Thyroid gland (tissue), 4 donors: ENCODE data around the gene SMCO2.

Source experiments
- POLR2A ChIP-seq, 2 donors: fragments of 450-650 bp; IDR thresholded peaks; one replicate each; pipeline ENCODE4 v1.6.1; 2017; ENCODE audit warnings: antibody characterized with exemption in 2 of 2, mild to moderate bottlenecking in 2 of 2, moderate library complexity in 1 of 2
- TF ChIP-seq, protein P1 (sequence below), 6 experiments: fragments of 200-600 bp in 3 of 6; fragments of 450-650 bp in 3 of 6; sonication (generic) in 3 of 6; IDR thresholded peaks; one replicate each; pipeline ENCODE4 v1.5.1; 2016 to 2019; ENCODE audit warnings: antibody characterized with exemption in 6 of 6, mild to moderate bottlenecking in 2 of 6, inconsistent platforms in 1 of 6, moderate library complexity in 1 of 6

DNA sequence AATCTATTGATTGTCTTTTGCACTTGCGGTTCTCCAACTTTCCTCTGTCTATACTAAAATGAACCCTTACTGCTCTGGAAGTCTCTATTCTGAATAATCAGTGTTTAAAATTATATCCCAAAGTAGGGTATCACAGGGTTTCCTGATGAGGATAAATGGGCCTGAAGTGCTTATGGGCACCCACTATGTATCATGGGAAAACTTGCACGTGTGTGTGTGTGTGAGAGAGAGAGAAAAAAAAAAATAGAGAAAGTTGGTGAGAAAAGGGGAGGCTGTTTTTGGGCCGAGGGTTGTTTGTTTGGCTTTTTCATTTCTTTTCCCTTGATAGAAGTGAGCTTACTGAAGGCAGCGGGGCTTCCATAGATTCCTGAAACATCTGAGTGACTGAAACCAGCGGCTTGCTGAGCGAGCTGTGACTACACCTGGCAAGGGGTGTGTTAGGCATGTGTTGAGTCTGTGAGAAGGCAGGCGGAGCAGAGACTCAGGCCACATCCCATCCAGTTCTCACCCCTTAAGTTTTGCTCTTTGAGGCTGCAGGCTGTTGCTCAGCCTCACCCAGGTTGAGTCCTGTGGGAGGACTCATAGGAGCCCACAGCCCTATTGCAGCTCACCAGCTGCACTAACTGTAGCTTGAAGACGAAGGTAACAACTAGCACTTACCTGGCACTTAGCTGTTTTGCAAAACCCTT, 94.6 kb downstream of the SMCO2 start:
- TF ChIP-seq, protein P1, sequence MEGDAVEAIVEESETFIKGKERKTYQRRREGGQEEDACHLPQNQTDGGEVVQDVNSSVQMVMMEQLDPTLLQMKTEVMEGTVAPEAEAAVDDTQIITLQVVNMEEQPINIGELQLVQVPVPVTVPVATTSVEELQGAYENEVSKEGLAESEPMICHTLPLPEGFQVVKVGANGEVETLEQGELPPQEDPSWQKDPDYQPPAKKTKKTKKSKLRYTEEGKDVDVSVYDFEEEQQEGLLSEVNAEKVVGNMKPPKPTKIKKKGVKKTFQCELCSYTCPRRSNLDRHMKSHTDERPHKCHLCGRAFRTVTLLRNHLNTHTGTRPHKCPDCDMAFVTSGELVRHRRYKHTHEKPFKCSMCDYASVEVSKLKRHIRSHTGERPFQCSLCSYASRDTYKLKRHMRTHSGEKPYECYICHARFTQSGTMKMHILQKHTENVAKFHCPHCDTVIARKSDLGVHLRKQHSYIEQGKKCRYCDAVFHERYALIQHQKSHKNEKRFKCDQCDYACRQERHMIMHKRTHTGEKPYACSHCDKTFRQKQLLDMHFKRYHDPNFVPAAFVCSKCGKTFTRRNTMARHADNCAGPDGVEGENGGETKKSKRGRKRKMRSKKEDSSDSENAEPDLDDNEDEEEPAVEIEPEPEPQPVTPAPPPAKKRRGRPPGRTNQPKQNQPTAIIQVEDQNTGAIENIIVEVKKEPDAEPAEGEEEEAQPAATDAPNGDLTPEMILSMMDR (IDR thresholded peaks at IDR 0.05), result no peak
- no peak for TF ChIP-seq POLR2A (IDR thresholded peaks at IDR 0.05)
